Thyroid gland (tissue), 4 donors: ENCODE data around the gene MORN1. TPM values are rescaled to one million over a fixed set of nuclear protein-coding genes. Genes with fewer than 3 reads are reported as not detected.

Source experiments
- DNase-seq, 2 donors: peaks; one replicate each; pipeline ENCODE4 v3.0.0-alpha.2; 2019
- H3K27ac ChIP-seq, 3 donors: fragments of 200-600 bp; sonication (generic); 1 replicate in 2 of 3; 2 replicates in 1 of 3; pipeline ENCODE4 v1.5.1; 2016 to 2019; ENCODE audit warnings: mild to moderate bottlenecking in 1 of 3, moderate library complexity in 1 of 3
- H3K27me3 ChIP-seq: fragments of 200-600 bp; sonication (generic); one replicate; pipeline ENCODE4 v1.5.1; 2019
- H3K36me3 ChIP-seq, 2 donors: fragments of 200-600 bp; sonication (generic); one replicate each; pipeline ENCODE4 v1.5.1; 2016 to 2019
- H3K4me1 ChIP-seq, 2 donors: fragments of 200-600 bp; sonication (generic); one replicate each; pipeline ENCODE4 v1.5.1; 2017 to 2019
- H3K4me3 ChIP-seq, 3 donors: fragments of 200-600 bp; sonication (generic); replicated peaks in 1 of 3; 1 replicate in 2 of 3; 2 replicates in 1 of 3; pipeline ENCODE4 v1.5.1; 2016; ENCODE audit warnings: mild to moderate bottlenecking in 1 of 3
- H3K9me3 ChIP-seq: fragments of 200-600 bp; sonication (generic); one replicate; pipeline ENCODE4 v1.5.1; 2017
- CTCF ChIP-seq, 6 experiments: fragments of 200-600 bp in 3 of 6; fragments of 450-650 bp in 3 of 6; sonication (generic) in 3 of 6; IDR thresholded peaks; one replicate each; pipeline ENCODE4 v1.5.1; 2016 to 2019; ENCODE audit warnings: antibody characterized with exemption in 6 of 6, mild to moderate bottlenecking in 2 of 6, inconsistent platforms in 1 of 6, moderate library complexity in 1 of 6
- POLR2A ChIP-seq, 2 donors: fragments of 450-650 bp; IDR thresholded peaks; one replicate each; pipeline ENCODE4 v1.6.1; 2017; ENCODE audit warnings: antibody characterized with exemption in 2 of 2, mild to moderate bottlenecking in 2 of 2, moderate library complexity in 1 of 2
- WGBS, 2 donors: methylation state at CpG; one replicate each; pipeline ENCODE4 v1.1.5; 2017; 5-methylcytosine and 5-hydroxymethylcytosine counted together
- intact Hi-C: fragments of 100-400 bp; cut with DNase I; formaldehyde crosslinking; loops from one replicate; pipeline ENCODE4 v1.15.1; 2023
- total RNA-seq, 4 donors: library from RNA; depleted of rRNA; stranded (reverse); fragments of >200 nt; gene quantifications; one replicate each; pipeline ENCODE4 v1.2.3, GENCODE V29; 2016

Gene MORN1
- total RNA-seq, 4 donors from 2014 or later = 23.3 to 45.3 (median 33.8) TPM

DNA sequence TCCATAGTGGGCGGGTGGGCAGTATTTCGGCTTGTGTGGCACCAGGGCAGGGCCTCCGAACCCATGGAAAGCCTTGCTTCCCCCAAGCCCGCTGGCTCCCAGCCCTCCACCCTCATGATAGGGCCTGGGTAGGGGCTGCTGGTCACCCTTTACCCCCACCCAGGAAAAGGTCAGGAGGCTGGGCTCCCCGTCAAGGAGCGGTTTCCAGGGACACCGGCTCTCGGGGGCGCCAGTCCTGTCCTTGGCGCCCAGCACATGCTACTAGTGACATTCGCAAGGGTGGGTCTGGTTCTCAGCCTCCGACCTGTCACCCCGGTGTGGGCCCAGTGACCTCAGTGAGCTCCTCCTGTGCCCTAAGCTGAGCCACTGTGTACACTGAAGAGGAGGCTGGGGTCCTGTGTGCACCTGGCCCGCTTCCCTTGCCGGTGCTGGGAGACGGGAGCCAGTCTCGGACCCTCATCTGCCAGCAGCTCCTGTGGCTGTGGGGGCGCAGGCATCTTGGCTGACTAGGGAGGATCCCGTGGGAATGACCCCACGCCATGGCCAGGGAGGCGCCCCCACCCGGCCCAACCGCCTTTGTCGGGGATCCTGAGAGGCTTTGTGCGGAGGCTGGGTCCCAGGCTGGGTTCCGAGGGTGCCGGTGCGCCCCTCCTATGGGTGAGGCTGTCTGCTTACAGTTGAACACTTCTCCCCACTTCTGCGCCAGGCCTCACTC is 108.6 kb downstream of the MORN1 start:
- TF ChIP-seq CTCF (IDR thresholded peaks at IDR 0.05) (no peak), POLR2A (IDR thresholded peaks at IDR 0.05) (no peak)
- H3K27me3 ChIP-seq = no peaks in the 10 kb centered on the region
- WGBS, 2 donors = 95 to 99% methylated on average over 20 to 22 of the region's 29 CpGs
- DNase-seq = no peak
- no peak overlapping the region for H3K4me3 ChIP-seq
- H3K4me1 ChIP-seq = peaks cover 27 to 46% of the 10 kb centered on the region in 2 donors
- H3K9me3 ChIP-seq = no peaks in the 10 kb centered on the region
- intact Hi-C loops = no loop called here
- H3K36me3 ChIP-seq = no peaks in the 10 kb centered on the region
- no peak overlapping the region for H3K27ac ChIP-seq

DNA sequence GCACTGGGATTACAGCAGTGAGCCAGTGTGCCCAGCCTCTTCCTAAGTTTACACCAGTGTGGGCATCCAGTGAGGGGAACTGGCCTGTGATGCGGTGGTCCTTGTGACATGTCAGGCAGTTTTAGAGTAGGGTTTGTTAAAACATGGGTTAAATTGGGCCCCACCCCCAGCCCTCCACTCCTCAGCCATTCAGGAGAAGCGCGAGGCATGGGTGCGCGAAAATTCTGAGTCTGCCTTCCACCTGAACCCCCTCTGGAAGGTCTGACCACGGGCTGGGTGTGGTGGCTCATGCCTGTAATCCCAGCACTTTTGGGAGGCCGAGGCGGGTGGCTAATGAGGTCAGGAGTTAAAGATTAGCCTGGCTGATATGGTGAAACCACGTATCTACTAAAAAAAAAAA is 111.5 kb downstream of the MORN1 start:
- DNase-seq = no peak
- no peaks in the 10 kb centered on the region for H3K9me3 ChIP-seq
- WGBS, 2 donors = 58 to 59% methylated on average over 7 to 9 of the region's 9 CpGs
- TF ChIP-seq POLR2A (IDR thresholded peaks at IDR 0.05) = no peak
- no peak for TF ChIP-seq CTCF (IDR thresholded peaks at IDR 0.05)
- H3K4me3 ChIP-seq = no peak overlapping the region
- no peaks in the 10 kb centered on the region for H3K36me3 ChIP-seq
- H3K27me3 ChIP-seq = no peaks in the 10 kb centered on the region
- intact Hi-C loops = no loop called here
- H3K27ac ChIP-seq = peak overlapping the region; percentile 20 to 71 (median 60)
- peaks cover 53 to 63% of the 10 kb centered on the region in 2 donors for H3K4me1 ChIP-seq

GRCh38 chr1:2279210-2279639 is 112.1 kb downstream of the MORN1 start:
- DNase-seq = peak; percentile 73 to 75
- 5 to 23% methylated on average over 9 to 12 of the region's 13 CpGs for WGBS, 2 donors
- no peaks in the 10 kb centered on the region for H3K36me3 ChIP-seq
- peak overlapping the region; percentile 20 to 71 (median 60) for H3K27ac ChIP-seq
- no peak overlapping the region for H3K4me3 ChIP-seq
- intact Hi-C loops = no loop called here
- no peaks in the 10 kb centered on the region for H3K9me3 ChIP-seq
- peaks cover 59 to 69% of the 10 kb centered on the region in 2 donors for H3K4me1 ChIP-seq
- H3K27me3 ChIP-seq = no peaks in the 10 kb centered on the region
- no peak for TF ChIP-seq POLR2A (IDR thresholded peaks at IDR 0.05)
- no peak for TF ChIP-seq CTCF (IDR thresholded peaks at IDR 0.05)

DNA sequence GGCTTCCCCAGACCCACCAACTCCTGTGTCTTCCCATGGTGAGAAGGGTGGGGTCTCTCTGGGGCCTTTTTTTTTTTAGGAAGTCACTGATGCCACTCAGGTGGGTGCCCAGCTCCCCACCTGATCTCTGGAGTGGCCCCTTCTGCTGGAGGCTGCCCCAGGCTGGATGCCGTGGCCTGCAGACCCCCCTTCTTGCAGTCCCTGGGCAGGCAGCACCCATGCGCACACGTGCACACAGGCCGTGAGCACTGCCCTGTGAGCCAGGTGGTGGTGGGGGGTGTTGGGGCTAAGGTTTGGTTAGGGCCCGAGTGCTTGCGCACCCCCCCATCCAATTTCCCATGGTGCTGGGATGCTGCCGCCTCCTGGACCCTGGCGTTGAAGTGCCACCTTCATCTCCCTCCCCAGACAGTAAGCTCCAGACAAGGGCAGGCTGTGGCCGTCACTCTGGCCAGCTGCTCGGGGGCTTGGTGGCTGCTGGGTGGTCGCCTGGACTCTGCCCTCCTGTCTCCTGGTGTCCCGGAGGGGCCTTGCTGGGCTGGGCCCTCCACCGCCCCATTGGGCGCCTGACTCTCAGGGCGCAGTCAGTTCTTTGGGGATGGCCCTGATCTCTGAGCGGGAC is 112.7 kb downstream of the MORN1 start:
- Histone ChIP-seq H3K27ac (peak overlapping the region; percentile 7 to 71 (median 60)), H3K9me3 (no peaks in the 10 kb centered on the region), H3K36me3 (no peaks in the 10 kb centered on the region), H3K4me1 (peaks cover 64 to 70% of the 10 kb centered on the region in 2 donors), H3K27me3 (no peaks in the 10 kb centered on the region), H3K4me3 (no peak overlapping the region)
- 70 to 75% methylated on average over 5 of the region's 16 CpGs for WGBS, 2 donors
- intact Hi-C loops = no loop called here
- DNase-seq = no peak
- TF ChIP-seq POLR2A (IDR thresholded peaks at IDR 0.05) (no peak), CTCF (IDR thresholded peaks at IDR 0.05) (no peak)
